Ectodermal cell (in vitro differentiated cells): ENCODE measurements around the gene CYP27A1.
"Not testable (repeated sequence)": the region's sequence is repeated elsewhere in the genome, so short reads cannot be mapped to it uniquely, and the experiment has no call there.

Experiments
- H3K27ac ChIP-seq: 2 replicates; pipeline ENCODE4 v1.7.0; 2013; ENCODE audit warnings: mild to moderate bottlenecking, low read depth, low read length; ENCODE audit not compliant: insufficient read depth, poor library complexity, severe bottlenecking
- H3K27me3 ChIP-seq: 2 replicates; pipeline ENCODE4 v1.7.0; 2013; ENCODE audit warnings: mild to moderate bottlenecking, low read length; ENCODE audit not compliant: insufficient read depth, control insufficient read depth, poor library complexity, severe bottlenecking
- H3K36me3 ChIP-seq: one replicate; pipeline ENCODE4 v1.7.0; 2013; ENCODE audit warnings: low read length; ENCODE audit not compliant: control insufficient read depth, insufficient read depth
- H3K4me1 ChIP-seq: one replicate; pipeline ENCODE4 v1.7.0; 2013; ENCODE audit warnings: low read length; ENCODE audit not compliant: control insufficient read depth, insufficient read depth
- H3K4me3 ChIP-seq: 2 replicates; pipeline ENCODE4 v1.7.0; 2013; ENCODE audit warnings: low read depth, low read length, control low read depth; ENCODE audit not compliant: insufficient read depth
- H3K9me3 ChIP-seq: 2 replicates; pipeline ENCODE4 v1.7.0; 2013; ENCODE audit warnings: mild to moderate bottlenecking, low read length, moderate library complexity; ENCODE audit not compliant: control insufficient read depth
- WGBS, 2 experiments: methylation state at CpG; one replicate each; pipeline ENCODE4 v1.1.7; 2013; ENCODE audit warnings: missing lambda C conversion rate in 2 of 2; 5-methylcytosine and 5-hydroxymethylcytosine counted together

CYP27A1 gene

DNA sequence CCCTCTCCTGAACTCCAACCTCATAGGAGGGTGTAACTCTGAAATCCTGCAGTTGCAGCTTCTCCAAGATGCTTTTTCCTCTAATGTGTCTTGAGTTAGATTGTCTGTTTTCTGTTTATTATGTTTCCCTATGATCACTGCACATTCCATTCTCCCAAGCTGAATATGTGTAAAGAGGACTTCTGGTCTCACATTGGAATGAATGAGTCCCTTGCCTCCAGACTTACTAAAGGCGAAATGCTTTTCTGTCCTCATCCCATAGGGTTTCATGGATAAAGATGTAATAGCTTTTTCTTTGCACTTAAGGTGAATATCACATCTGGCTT, 35.5 kb upstream of the CYP27A1 start:
- H3K4me1 ChIP-seq: no peaks in the 10 kb centered on the region
- H3K27ac ChIP-seq: no peak overlapping the region
- H3K9me3 ChIP-seq: no peaks in the 10 kb centered on the region
- peaks cover 48% of the 10 kb centered on the region for H3K36me3 ChIP-seq
- 92 to 96% methylated on average over 1 of the region's 1 CpG for WGBS, 2 experiments
- H3K4me3 ChIP-seq: no peak overlapping the region
- no peaks in the 10 kb centered on the region for H3K27me3 ChIP-seq

DNA sequence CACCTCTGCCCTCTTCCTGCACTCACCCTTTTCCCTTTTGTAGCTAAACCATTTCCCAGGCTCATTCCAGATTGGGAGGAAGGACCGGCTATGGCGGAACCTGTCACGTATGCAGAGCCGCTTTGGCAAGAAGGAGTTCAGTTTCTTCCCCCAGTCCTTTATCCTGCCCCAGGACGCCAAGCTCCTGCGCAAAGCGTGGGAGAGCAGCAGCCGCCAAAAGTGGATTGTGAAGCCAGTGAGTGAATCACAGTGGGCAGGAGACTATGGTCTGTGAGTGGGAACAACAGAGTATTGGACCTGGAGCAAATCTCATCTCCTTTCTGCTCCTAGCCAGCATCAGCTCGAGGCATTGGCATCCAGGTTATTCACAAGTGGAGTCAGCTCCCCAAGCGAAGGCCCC, 35.0 kb upstream of the CYP27A1 start:
- no peaks in the 10 kb centered on the region for H3K9me3 ChIP-seq
- H3K27ac ChIP-seq: no peak overlapping the region
- H3K27me3 ChIP-seq: no peaks in the 10 kb centered on the region
- no peak overlapping the region for H3K4me3 ChIP-seq
- no peaks in the 10 kb centered on the region for H3K4me1 ChIP-seq
- H3K36me3 ChIP-seq: peaks cover 49% of the 10 kb centered on the region
- WGBS, 2 experiments: 95 to 96% methylated on average over 10 of the region's 10 CpGs

DNA sequence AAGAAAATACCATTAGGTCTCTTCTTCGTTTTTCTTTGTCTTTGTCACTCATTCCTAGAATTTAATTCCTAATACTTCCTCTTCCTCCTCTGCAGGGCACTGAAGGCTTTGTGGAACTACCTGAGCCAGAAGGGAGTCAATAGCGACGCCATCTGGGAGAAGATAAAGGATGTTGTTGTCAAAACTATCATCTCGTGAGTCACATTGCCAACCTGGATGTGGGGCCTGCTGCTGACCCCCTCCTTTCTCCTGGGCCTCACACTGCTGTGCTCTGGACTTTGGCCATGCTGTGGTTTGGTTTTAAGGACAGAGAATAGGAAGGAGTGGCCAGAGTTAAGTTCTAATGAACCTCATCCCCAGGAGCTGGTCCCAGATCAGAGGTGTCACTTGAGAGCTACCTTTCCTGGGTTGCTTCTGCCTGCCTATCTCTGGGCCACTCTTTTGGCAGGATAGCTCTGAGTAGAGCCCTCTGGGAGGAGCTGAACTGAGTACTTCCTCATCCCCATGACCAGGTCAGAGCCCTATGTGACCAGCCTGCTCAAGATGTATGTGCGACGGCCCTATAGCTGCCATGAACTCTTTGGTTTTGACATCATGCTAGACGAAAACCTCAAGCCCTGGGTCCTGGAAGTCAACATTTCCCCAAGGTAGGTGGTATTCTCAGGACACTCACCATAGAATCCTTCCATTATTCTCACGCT, 33.1 kb upstream of the CYP27A1 start:
- 92 to 96% methylated on average over 8 of the region's 8 CpGs for WGBS, 2 experiments
- Histone ChIP-seq H3K4me1 (no peaks in the 10 kb centered on the region), H3K4me3 (no peak overlapping the region), H3K27ac (no peak overlapping the region), H3K36me3 (peaks cover 66% of the 10 kb centered on the region), H3K9me3 (no peaks in the 10 kb centered on the region), H3K27me3 (no peaks in the 10 kb centered on the region)

DNA sequence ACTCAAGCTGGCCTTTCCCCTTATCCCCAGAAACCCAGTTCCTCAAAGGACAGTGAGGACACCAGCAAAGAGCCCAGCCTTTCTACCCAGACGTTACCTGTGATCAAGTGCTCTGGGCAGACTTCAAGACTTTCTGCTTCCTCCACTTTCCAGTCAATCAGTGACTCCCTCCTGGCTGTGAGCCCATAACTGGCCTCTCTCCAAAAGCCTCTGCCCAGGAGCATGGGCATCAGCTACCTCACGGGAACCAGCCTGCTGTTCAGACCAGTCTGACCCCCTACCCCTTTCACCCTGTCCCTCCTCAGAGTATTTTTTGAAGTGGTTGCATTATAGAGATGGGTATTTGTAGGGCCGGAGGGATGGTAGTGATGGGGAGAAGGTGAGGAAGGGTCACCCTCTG, 27.7 kb upstream of the CYP27A1 start:
- H3K9me3 ChIP-seq: no peaks in the 10 kb centered on the region
- WGBS, 2 experiments: 92 to 95% methylated on average over 3 of the region's 3 CpGs
- no peaks in the 10 kb centered on the region for H3K27me3 ChIP-seq
- H3K4me1 ChIP-seq: no peaks in the 10 kb centered on the region
- H3K36me3 ChIP-seq: peaks cover 54% of the 10 kb centered on the region
- no peak overlapping the region for H3K4me3 ChIP-seq
- no peak overlapping the region for H3K27ac ChIP-seq

DNA sequence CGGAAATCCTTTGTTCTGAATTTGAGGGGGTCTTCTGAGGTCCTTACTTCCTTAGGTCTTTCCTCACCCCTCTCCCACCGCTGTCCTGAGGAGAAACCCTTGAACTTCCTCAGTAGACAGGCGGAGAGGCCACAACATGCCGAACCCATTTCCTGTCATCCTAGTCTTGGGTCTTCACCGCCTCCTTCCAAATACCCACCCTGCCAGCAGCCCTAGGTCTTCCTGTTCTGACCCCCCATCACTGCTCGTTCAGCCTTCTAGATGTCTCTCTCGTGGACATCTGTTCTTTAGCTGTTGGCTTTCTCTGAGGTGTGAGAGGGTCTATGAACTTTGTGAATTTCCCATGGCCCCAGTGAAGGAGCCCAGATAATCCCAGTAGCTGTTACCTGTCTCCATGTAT, 27.2 kb upstream of the CYP27A1 start:
- H3K4me1 ChIP-seq: no peaks in the 10 kb centered on the region
- 93 to 94% methylated on average over 7 of the region's 7 CpGs for WGBS, 2 experiments
- peaks cover 48% of the 10 kb centered on the region for H3K36me3 ChIP-seq
- no peaks in the 10 kb centered on the region for H3K9me3 ChIP-seq
- no peak overlapping the region for H3K27ac ChIP-seq
- no peaks in the 10 kb centered on the region for H3K27me3 ChIP-seq
- no peak overlapping the region for H3K4me3 ChIP-seq

DNA sequence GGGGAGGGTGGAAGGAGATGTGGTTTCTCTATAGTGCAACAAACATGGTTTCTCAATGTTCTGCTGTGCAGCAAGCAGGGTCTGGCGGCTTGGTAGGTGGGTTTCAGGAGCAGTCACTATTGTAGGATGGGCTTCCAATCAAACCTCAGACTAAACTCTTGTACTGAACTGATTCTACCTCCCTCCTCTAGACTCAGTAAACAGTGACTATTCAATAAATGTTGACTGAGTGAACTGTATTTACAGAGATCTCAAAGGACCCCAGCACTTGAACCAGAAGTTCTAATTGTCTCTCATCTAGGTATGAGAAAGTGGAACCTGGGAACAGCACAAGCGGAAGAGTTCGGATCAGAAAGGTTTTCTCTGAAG, 26.8 kb upstream of the CYP27A1 start:
- Histone ChIP-seq H3K36me3 (peaks cover 44% of the 10 kb centered on the region), H3K4me1 (no peaks in the 10 kb centered on the region), H3K27ac (no peak overlapping the region), H3K27me3 (no peaks in the 10 kb centered on the region), H3K4me3 (no peak overlapping the region), H3K9me3 (no peaks in the 10 kb centered on the region)
- WGBS, 2 experiments: 96 to 97% methylated on average over 3 of the region's 3 CpGs

DNA sequence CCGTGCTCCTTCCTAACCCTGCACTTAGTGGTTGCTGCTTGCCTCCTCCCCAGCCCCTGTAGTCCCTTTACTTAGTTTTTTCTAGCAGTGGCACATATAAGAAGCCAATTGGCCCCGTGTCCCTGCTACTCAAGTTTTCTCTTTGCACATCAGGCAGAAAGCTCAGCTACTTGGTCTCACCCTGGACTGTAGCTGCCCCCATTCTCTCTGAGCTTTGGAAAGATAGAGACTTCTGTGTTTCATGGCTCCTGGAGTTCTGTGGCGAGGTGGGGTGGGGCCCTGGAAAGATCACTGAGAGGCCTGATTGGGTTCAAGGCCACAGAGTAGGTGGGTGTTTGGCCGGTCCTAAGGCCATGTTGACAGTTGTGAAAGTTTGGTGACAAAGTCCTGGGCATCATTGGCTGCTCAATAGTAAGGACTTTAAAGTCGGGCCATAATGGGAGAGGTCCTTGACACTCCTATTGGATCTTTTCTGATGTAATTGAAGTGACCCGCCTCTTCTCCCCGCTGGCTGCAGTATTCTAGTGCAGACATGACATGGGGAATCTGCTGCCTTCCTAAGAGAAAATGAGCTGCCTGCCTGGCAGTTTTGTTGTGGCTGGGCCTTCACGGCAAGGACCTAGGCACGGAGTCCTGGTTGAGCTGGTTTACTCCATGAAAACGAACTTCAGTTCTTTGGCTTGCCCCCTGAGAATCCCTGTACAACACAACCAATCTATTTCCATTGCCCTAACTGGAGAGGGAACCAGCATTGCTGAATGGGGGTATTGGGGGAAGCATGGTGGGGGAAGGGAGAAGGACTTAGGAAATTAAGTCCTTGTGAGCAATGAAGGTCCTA, 26.2 kb upstream of the CYP27A1 start:
- 92 to 96% methylated on average over 10 of the region's 10 CpGs for WGBS, 2 experiments
- peaks cover 39% of the 10 kb centered on the region for H3K36me3 ChIP-seq
- no peaks in the 10 kb centered on the region for H3K9me3 ChIP-seq
- H3K27me3 ChIP-seq: no peaks in the 10 kb centered on the region
- no peaks in the 10 kb centered on the region for H3K4me1 ChIP-seq
- H3K27ac ChIP-seq: no peak overlapping the region
- no peak overlapping the region for H3K4me3 ChIP-seq

DNA sequence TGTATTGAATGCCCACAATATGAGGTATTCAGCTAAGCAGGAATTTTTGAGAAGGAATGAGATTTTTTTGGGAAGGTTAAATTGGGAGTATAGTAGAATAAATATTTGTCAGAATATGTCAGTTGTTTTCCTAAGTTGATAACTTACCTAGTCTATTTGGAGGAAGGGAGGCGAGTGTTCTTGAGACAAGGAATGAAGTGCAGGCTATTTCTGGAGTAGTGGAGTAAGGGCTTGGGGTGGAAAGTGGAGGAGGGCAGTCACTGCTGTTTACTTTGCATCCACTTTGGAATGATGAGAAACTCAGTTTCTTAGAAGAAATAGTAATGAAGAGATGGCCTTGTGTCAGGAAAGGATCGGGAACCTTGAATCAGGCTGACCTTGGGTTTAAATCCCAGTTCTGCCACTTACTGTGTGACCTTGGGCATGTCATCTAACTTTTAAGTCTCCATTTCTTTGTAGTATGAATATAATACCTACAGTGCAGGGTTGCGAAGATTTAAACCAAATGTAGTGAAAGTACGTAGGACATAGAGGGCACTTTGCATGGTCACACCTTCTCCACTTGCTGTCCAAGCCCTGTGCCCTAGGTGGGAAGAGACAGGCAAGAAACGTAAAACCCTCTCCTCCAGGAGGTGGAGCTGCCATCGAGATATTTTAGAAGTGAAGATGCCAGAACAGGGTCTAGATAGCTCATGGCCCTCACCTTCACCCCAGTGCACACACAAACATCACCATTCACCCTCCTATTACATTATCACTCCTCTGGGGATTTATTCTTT, 25.2 kb upstream of the CYP27A1 start:
- no peaks in the 10 kb centered on the region for H3K4me1 ChIP-seq
- H3K9me3 ChIP-seq: no peaks in the 10 kb centered on the region
- 89 to 91% methylated on average over 6 of the region's 6 CpGs for WGBS, 2 experiments
- peaks cover 31% of the 10 kb centered on the region for H3K36me3 ChIP-seq
- H3K4me3 ChIP-seq: no peak overlapping the region
- no peak overlapping the region for H3K27ac ChIP-seq
- H3K27me3 ChIP-seq: no peaks in the 10 kb centered on the region

DNA sequence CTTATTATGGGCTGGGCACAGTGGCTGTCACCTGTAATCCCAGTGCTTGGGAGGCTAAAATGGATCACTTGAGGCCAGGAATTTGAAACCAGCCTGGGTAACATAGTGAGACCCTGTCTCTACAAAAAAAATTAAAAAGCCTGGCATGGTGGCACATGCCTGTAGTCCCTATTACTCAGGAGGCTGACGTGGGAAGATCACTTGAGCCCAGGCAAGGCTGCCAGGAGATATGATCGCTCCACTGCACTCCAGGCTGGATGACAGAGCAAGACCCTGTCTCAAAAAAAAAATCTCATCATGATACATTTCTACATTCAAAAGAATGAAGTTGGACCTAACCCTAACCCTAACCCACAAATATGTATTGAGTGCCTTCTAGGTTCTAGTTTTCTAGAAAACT, 20.2 kb upstream of the CYP27A1 start:
- Histone ChIP-seq H3K4me3 (no peak overlapping the region), H3K27me3 (no peaks in the 10 kb centered on the region), H3K36me3 (no peaks in the 10 kb centered on the region), H3K9me3 (no peaks in the 10 kb centered on the region), H3K27ac (no peak overlapping the region), H3K4me1 (no peaks in the 10 kb centered on the region)
- WGBS, 2 experiments: 89 to 91% methylated on average over 2 of the region's 2 CpGs

DNA sequence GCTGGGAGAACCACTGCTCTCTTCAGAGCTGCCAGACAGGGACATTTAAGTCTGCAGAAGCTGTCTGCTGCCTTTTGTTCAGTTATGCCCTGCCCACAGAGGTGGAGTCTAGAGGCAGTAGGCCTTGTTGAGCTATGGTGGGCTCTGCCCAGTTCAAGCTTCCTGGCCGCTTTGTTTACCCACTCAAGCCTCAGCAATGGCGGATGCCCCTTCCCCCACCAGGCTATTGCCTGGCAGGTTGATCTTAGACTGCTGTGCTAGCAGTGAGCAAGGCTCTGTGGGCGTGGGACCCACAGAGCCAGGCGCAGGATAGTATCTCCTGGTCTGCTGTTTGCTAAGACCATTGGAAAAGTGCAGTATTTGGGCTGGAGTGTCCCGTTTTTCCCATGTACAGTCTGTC, 9.2 kb upstream of the CYP27A1 start:
- not testable (repeated sequence) for H3K27ac ChIP-seq, H3K36me3 ChIP-seq, H3K27me3 ChIP-seq, H3K4me1 ChIP-seq, H3K9me3 ChIP-seq, H3K4me3 ChIP-seq
- WGBS, 2 experiments: 95 to 96% methylated on average over 5 of the region's 5 CpGs
